ENCODE data around the gene ZNRF3.
"Not testable (repeated sequence)": the region's sequence is repeated elsewhere in the genome, so short reads cannot be mapped to it uniquely, and the experiment has no call there.

The ZNRF3 gene

GRCh38 chr22:28884747-28885350 is 1.5 kb downstream of the ZNRF3 start:
- DNase-seq (ENCODE audit: low read depth) = no peak

GRCh38 chr22:28885939-28886338 is 2.6 kb downstream of the ZNRF3 start:
- no peak for DNase-seq (ENCODE audit: low read depth)

GRCh38 chr22:28886679-28887078 is 3.3 kb downstream of the ZNRF3 start:
- not testable (repeated sequence) for DNase-seq (ENCODE audit: low read depth)

GRCh38 chr22:28887725-28888459 is 4.5 kb downstream of the ZNRF3 start:
- DNase-seq (ENCODE audit: low read depth) = no peak

GRCh38 chr22:28889478-28890024 is 6.2 kb downstream of the ZNRF3 start:
- no peak for DNase-seq (ENCODE audit: low read depth)

GRCh38 chr22:28891156-28891733 is 7.9 kb downstream of the ZNRF3 start:
- no peak for DNase-seq (ENCODE audit: low read depth)

GRCh38 chr22:28892175-28892731 is 8.9 kb downstream of the ZNRF3 start:
- no peak for DNase-seq (ENCODE audit: low read depth)

GRCh38 chr22:28893810-28894209 is 10.4 kb downstream of the ZNRF3 start:
- DNase-seq (ENCODE audit: low read depth) = no peak

- DNase-seq (ENCODE audit: low read depth) = no peak
Measured at GRCh38 chr22:28894334-28894733, 11.0 kb downstream of the ZNRF3 start.

GRCh38 chr22:28894807-28895206 is 11.4 kb downstream of the ZNRF3 start:
- no peak for DNase-seq (ENCODE audit: low read depth)

- no peak for DNase-seq (ENCODE audit: low read depth)
Measured at GRCh38 chr22:28896611-28897010, 13.2 kb downstream of the ZNRF3 start.

GRCh38 chr22:28898233-28898629 is 14.9 kb downstream of the ZNRF3 start:
- no peak for DNase-seq (ENCODE audit: low read depth)

GRCh38 chr22:28899199-28899853 is 16.0 kb downstream of the ZNRF3 start:
- DNase-seq (ENCODE audit: low read depth) = no peak

GRCh38 chr22:28900379-28900925 is 17.1 kb downstream of the ZNRF3 start:
- no peak for DNase-seq (ENCODE audit: low read depth)

GRCh38 chr22:28902490-28902889 is 19.1 kb downstream of the ZNRF3 start:
- no peak for DNase-seq (ENCODE audit: low read depth)

- DNase-seq (ENCODE audit: low read depth) = no peak
Measured at GRCh38 chr22:28903080-28903479, 19.7 kb downstream of the ZNRF3 start.

GRCh38 chr22:28903729-28904128 is 20.4 kb downstream of the ZNRF3 start:
- DNase-seq (ENCODE audit: low read depth) = no peak

- no peak for DNase-seq (ENCODE audit: low read depth)
Measured at GRCh38 chr22:28904211-28904896, 21.0 kb downstream of the ZNRF3 start.

GRCh38 chr22:28905256-28905832 is 22.0 kb downstream of the ZNRF3 start:
- no peak for DNase-seq (ENCODE audit: low read depth)

GRCh38 chr22:28906312-28906711 is 22.9 kb downstream of the ZNRF3 start:
- DNase-seq (ENCODE audit: low read depth) = no peak
